GM12892 (cell line): ENCODE results near the gene ZNF366.

Source experiments
- POLR2A ChIP-seq: IDR thresholded peaks from 2 replicates; pipeline ENCODE4 v1.6.1; 2011; ENCODE audit warnings: low read depth, low read length, control low read depth
- POLR2AphosphoS5 ChIP-seq: IDR thresholded peaks from 2 replicates; pipeline ENCODE4 v1.6.1; 2011; ENCODE audit warnings: low read depth, low read length, control low read depth
- TAF1 ChIP-seq: IDR thresholded peaks from 2 replicates; pipeline ENCODE4 v1.6.1; 2011; ENCODE audit warnings: low read depth, mild to moderate bottlenecking, control low read depth, low read length, borderline replicate concordance

DNA sequence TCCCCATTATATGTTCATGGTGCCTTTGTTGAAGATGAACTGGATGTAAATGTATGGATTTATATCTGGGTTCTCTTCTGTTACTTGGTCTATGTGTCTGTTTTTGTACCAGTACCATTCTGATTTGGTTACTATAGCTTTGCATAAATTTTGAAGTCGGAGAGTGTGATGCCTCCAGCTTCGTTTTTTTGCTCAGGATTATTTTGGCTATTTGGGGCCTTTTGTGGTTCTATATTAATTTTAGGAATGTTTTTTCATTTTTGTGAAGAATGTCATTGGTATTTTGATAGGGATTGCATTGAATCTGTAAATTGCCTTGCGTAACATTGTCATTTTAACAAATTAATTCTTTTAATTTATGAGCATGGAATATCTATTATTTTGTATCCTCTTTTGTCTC is 36.6 kb upstream of the ZNF366 start:
- TF ChIP-seq POLR2A (no peak), TAF1 (no peak), POLR2AphosphoS5 (no peak)
